ENCODE data around the gene P2RY1. TPM values are rescaled to one million over a fixed set of nuclear protein-coding genes. Genes with fewer than 3 reads are reported as not detected.
"Not testable (repeated sequence)": the region's sequence is repeated elsewhere in the genome, so short reads cannot be mapped to it uniquely, and the experiment has no call there.

Gene P2RY1
- total RNA-seq, 1 donor from 2014 or later: 0.34 TPM

GRCh38 chr3:152836269-152836668 lies 1.3 kb downstream of the P2RY1 start:
- intact Hi-C loops (cut with micrococcal nuclease): no loop called here

GRCh38 chr3:152839511-152839910 lies 4.6 kb downstream of the P2RY1 start:
- intact Hi-C loops (cut with micrococcal nuclease): no loop called here

GRCh38 chr3:152841131-152841530 lies 6.2 kb downstream of the P2RY1 start:
- intact Hi-C loops (cut with micrococcal nuclease): no loop called here

GRCh38 chr3:152842413-152842812 lies 7.5 kb downstream of the P2RY1 start:
- intact Hi-C loops (cut with micrococcal nuclease): no loop called here

- intact Hi-C loops (cut with micrococcal nuclease): no loop called here
These were observed 9.0 kb downstream of the P2RY1 start for GRCh38 chr3:152843955-152844354.

- intact Hi-C loops (cut with micrococcal nuclease): not testable (repeated sequence)
These were observed 11.8 kb downstream of the P2RY1 start for GRCh38 chr3:152846572-152847202.

- intact Hi-C loops (cut with micrococcal nuclease): not testable (repeated sequence)
These were observed 12.7 kb downstream of the P2RY1 start for GRCh38 chr3:152847599-152847998.

GRCh38 chr3:152849996-152850578 lies 15.2 kb downstream of the P2RY1 start:
- intact Hi-C loops (cut with micrococcal nuclease): no loop called here

- intact Hi-C loops (cut with micrococcal nuclease): no loop called here
These were observed 18.3 kb downstream of the P2RY1 start for GRCh38 chr3:152853196-152853595.

- intact Hi-C loops (cut with micrococcal nuclease): no loop called here
These were observed 22.2 kb downstream of the P2RY1 start for GRCh38 chr3:152857082-152857481.

- intact Hi-C loops (cut with micrococcal nuclease): no loop called here
These were observed 23.4 kb downstream of the P2RY1 start for GRCh38 chr3:152858170-152858800.

GRCh38 chr3:152860736-152861135 lies 25.8 kb downstream of the P2RY1 start:
- intact Hi-C loops (cut with micrococcal nuclease): no loop called here

GRCh38 chr3:152865668-152866245 lies 30.8 kb downstream of the P2RY1 start:
- intact Hi-C loops (cut with micrococcal nuclease): no loop called here

GRCh38 chr3:152870027-152870426 lies 35.1 kb downstream of the P2RY1 start:
- intact Hi-C loops (cut with micrococcal nuclease): no loop called here

GRCh38 chr3:152873314-152873713 lies 38.4 kb downstream of the P2RY1 start:
- intact Hi-C loops (cut with micrococcal nuclease): not testable (repeated sequence)

- intact Hi-C loops (cut with micrococcal nuclease): no loop called here
These were observed 40.2 kb downstream of the P2RY1 start for GRCh38 chr3:152874896-152875749.

GRCh38 chr3:152879130-152879789 lies 44.3 kb downstream of the P2RY1 start:
- intact Hi-C loops (cut with micrococcal nuclease): no loop called here

- intact Hi-C loops (cut with micrococcal nuclease): no loop called here
These were observed 44.9 kb downstream of the P2RY1 start for GRCh38 chr3:152879790-152880174.

- intact Hi-C loops (cut with micrococcal nuclease): no loop called here
These were observed 50.1 kb downstream of the P2RY1 start for GRCh38 chr3:152885076-152885475.

All from T-helper 1 cell treated with Interleukin-12 subunit alpha and Interleukin-12 subunit beta and Interleukin-4 antibody, amounts not matched to agents 30 ng/mL and 1 ng/mL, for 36 hours (primary cell).